Panc1 (cell line): ENCODE results near the gene SUPT3H. TPM values are rescaled to one million over a fixed set of nuclear protein-coding genes. Genes with fewer than 3 reads are reported as not detected.

ENCODE experiments used
- ATAC-seq: fragments of 200-7000 bp; cut with Tn5 transposase; 2 replicates; pipeline ENCODE4 v1.9.1; 2020; ENCODE audit warnings: mild to moderate bottlenecking, moderate library complexity
- BruUV-seq: library from RNA; stranded (reverse); fragments of 400-500 nt; replicated peaks from 2 replicates; lab custom pipeline; 2021; lab: Mats Ljungman, UMichigan
- CTCF ChIA-PET: fragments of 300-600 bp; sonication (Branson Sonifier 250); formaldehyde crosslinking; loops from one replicate; lab custom pipeline; 2022; ENCODE audit warnings: antibody characterized with exemption; lab: Charles Lee
- POLR2A ChIA-PET: fragments of 300-600 bp; sonication (Branson Sonifier 250); formaldehyde crosslinking; loops from one replicate; lab custom pipeline; 2022; ENCODE audit warnings: antibody characterized with exemption; lab: Charles Lee
- DNase-seq: peaks from one replicate; pipeline ENCODE4 v3.0.0-alpha.2; 2010; ENCODE audit warnings: low read depth, low spot score
- H3K27ac ChIP-seq: 2 replicates; pipeline ENCODE4 v1.5.1; 2011; ENCODE audit warnings: mild to moderate bottlenecking, low read length, inconsistent platforms
- H3K27me3 ChIP-seq: fragments of 200-500 bp; sonication (Bioruptor generic); 2 replicates; pipeline ENCODE4 v1.6.0; 2014; ENCODE audit warnings: low read length, inconsistent platforms; ENCODE audit not compliant: control insufficient read depth, insufficient read depth
- H3K36me3 ChIP-seq: fragments of 200-500 bp; sonication (Bioruptor generic); 2 replicates; pipeline ENCODE4 v1.5.1; 2014; ENCODE audit warnings: inconsistent platforms, mild to moderate bottlenecking, low read length, moderate library complexity; ENCODE audit not compliant: control insufficient read depth, insufficient read depth
- H3K4me1 ChIP-seq: 2 replicates; pipeline ENCODE4 v1.5.1; 2011; ENCODE audit warnings: inconsistent platforms, mild to moderate bottlenecking, low read length, moderate library complexity; ENCODE audit not compliant: control insufficient read depth, insufficient read depth
- H3K4me3 ChIP-seq, 2 experiments: 2 replicates each; pipeline ENCODE4 v1.5.1; 2011 to 2012; ENCODE audit warnings: low read depth in 2 of 2, low read length in 2 of 2, mild to moderate bottlenecking in 2 of 2, inconsistent platforms in 1 of 2, moderate library complexity in 1 of 2
- H3K9me3 ChIP-seq: fragments of 200-500 bp; sonication (Bioruptor generic); 2 replicates; pipeline ENCODE4 v1.5.1; 2014; ENCODE audit warnings: low read depth, mild to moderate bottlenecking, inconsistent platforms, low read length, moderate library complexity; ENCODE audit not compliant: control insufficient read depth, insufficient read depth
- POLR2AphosphoS5 ChIP-seq: IDR thresholded peaks from 2 replicates; pipeline ENCODE4 v1.6.1; 2012; ENCODE audit warnings: mild to moderate bottlenecking, low read depth, low read length, moderate library complexity
- REST ChIP-seq, 2 experiments: IDR thresholded peaks; 2 replicates each; pipeline ENCODE4 v1.6.1; 2011 to 2012; ENCODE audit warnings: low read depth in 2 of 2, control low read depth in 1 of 2, low read length in 1 of 2, mild to moderate bottlenecking in 1 of 2, moderate library complexity in 1 of 2; ENCODE audit not compliant: insufficient read depth in 1 of 2
- SIN3A ChIP-seq: IDR thresholded peaks from 2 replicates; pipeline ENCODE4 v1.6.1; 2012; ENCODE audit warnings: low read depth, mild to moderate bottlenecking, low read length, moderate library complexity, borderline replicate concordance; ENCODE audit not compliant: insufficient read depth
- TCF7L2 ChIP-seq: IDR thresholded peaks from 2 replicates; pipeline ENCODE4 v1.6.1; 2011; ENCODE audit warnings: mild to moderate bottlenecking, low read depth, low read length, inconsistent platforms
- in situ Hi-C: cut with HindIII; loops from 2 replicates; pipeline ENCODE4 v1.10.0; 2016; ENCODE audit warnings: low sequenced_read_pairs, low pct_unique_long_range_greater_than_20kb
- intact Hi-C: fragments of 100-400 bp; cut with micrococcal nuclease; formaldehyde crosslinking; loops from one replicate; pipeline ENCODE4 v1.10.0; 2022; ENCODE audit not compliant: unreplicated experiment
- total RNA-seq: library from RNA; stranded (reverse); gene quantifications from one replicate; pipeline ENCODE4 v1.2.1, GENCODE V29; 2021; ENCODE audit not compliant: unreplicated experiment
- TF ChIP-seq, protein P1 (sequence below): fragments of 450-650 bp; IDR thresholded peaks from 2 replicates; pipeline ENCODE4 v1.5.1; 2017; ENCODE audit warnings: mild to moderate bottlenecking

Gene SUPT3H
- total RNA-seq, 1 experiment from 2014 or later, result 11.0 TPM

GRCh38 chr6:45074439-45074838, 303.3 kb downstream of the SUPT3H start:
- no peaks in the 10 kb centered on the region for H3K36me3 ChIP-seq
- no peak for DNase-seq
- in situ Hi-C loops (no loop called here), intact Hi-C loops (no loop called here)
- no peak overlapping the region for H3K27ac ChIP-seq
- ATAC-seq, result no peak
- CTCF ChIA-PET, result no interaction called here
- H3K9me3 ChIP-seq, result peaks cover 5% of the 10 kb centered on the region; the same call in 1 of the 2 replicates
- no peak overlapping the region for H3K4me3 ChIP-seq
- TF ChIP-seq TCF7L2 (no peak), SIN3A (no peak), POLR2AphosphoS5 (no peak), REST (IDR thresholded peaks at IDR 0.05; ENCODE audit: insufficient read depth in 1 of 2, low read depth in 2 of 2, low read length in 1 of 2) (no peak)
- TF ChIP-seq, protein P1, sequence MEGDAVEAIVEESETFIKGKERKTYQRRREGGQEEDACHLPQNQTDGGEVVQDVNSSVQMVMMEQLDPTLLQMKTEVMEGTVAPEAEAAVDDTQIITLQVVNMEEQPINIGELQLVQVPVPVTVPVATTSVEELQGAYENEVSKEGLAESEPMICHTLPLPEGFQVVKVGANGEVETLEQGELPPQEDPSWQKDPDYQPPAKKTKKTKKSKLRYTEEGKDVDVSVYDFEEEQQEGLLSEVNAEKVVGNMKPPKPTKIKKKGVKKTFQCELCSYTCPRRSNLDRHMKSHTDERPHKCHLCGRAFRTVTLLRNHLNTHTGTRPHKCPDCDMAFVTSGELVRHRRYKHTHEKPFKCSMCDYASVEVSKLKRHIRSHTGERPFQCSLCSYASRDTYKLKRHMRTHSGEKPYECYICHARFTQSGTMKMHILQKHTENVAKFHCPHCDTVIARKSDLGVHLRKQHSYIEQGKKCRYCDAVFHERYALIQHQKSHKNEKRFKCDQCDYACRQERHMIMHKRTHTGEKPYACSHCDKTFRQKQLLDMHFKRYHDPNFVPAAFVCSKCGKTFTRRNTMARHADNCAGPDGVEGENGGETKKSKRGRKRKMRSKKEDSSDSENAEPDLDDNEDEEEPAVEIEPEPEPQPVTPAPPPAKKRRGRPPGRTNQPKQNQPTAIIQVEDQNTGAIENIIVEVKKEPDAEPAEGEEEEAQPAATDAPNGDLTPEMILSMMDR, result no peak
- POLR2A ChIA-PET, result no interaction called here
- no peaks in the 10 kb centered on the region for H3K27me3 ChIP-seq
- H3K4me1 ChIP-seq, result no peaks in the 10 kb centered on the region
- no TSS peak for BruUV-seq

- intact Hi-C loops, result no loop called here
- Histone ChIP-seq H3K4me3 (no peak overlapping the region), H3K36me3 (no peaks in the 10 kb centered on the region), H3K4me1 (no peaks in the 10 kb centered on the region), H3K27ac (no peak overlapping the region), H3K9me3 (peaks cover 5% of the 10 kb centered on the region; the same call in 1 of the 2 replicates), H3K27me3 (no peaks in the 10 kb centered on the region)
- ChIA-PET CTCF (no interaction called here), POLR2A (no interaction called here)
- in situ Hi-C loops, result no loop called here
- TF ChIP-seq, protein P1, result no peak
- TF ChIP-seq REST (IDR thresholded peaks at IDR 0.05; ENCODE audit: insufficient read depth in 1 of 2, low read depth in 2 of 2, low read length in 1 of 2), result no peak
- no peak for TF ChIP-seq SIN3A
- TF ChIP-seq POLR2AphosphoS5, result no peak
- no peak for TF ChIP-seq TCF7L2
- BruUV-seq, result no TSS peak
- DNase-seq, result no peak
- no peak for ATAC-seq
Measured at GRCh38 chr6:45073771-45074170, 304.0 kb downstream of the SUPT3H start.
